ENCODE measurements around the gene FRK.

- TF ChIP-seq ZSCAN18 (tag by site-specific recombination; IDR thresholded peaks at IDR 0.05) (no peak), ZNF629 (tag by site-specific recombination; IDR thresholded peaks at IDR 0.05) (no peak), ZNF830 (tag by site-specific recombination; IDR thresholded peaks at IDR 0.05; ENCODE audit: low read depth) (no peak), TCF7L2 (IDR thresholded peaks at IDR 0.05; ENCODE audit: borderline replicate concordance, low read depth, low read length) (no peak), ELK4 (IDR thresholded peaks at IDR 0.05; ENCODE audit: borderline replicate concordance, low read depth, low read length) (no peak), MEIS1 (CRISPR knock-in tag; IDR thresholded peaks at IDR 0.05; ENCODE audit: borderline replicate concordance) (no peak), ZNF146 (tag by site-specific recombination; IDR thresholded peaks at IDR 0.05) (no peak), ZNF792 (tag by site-specific recombination; IDR thresholded peaks at IDR 0.05) (no peak)
- TF ChIP-seq, protein P1, sequence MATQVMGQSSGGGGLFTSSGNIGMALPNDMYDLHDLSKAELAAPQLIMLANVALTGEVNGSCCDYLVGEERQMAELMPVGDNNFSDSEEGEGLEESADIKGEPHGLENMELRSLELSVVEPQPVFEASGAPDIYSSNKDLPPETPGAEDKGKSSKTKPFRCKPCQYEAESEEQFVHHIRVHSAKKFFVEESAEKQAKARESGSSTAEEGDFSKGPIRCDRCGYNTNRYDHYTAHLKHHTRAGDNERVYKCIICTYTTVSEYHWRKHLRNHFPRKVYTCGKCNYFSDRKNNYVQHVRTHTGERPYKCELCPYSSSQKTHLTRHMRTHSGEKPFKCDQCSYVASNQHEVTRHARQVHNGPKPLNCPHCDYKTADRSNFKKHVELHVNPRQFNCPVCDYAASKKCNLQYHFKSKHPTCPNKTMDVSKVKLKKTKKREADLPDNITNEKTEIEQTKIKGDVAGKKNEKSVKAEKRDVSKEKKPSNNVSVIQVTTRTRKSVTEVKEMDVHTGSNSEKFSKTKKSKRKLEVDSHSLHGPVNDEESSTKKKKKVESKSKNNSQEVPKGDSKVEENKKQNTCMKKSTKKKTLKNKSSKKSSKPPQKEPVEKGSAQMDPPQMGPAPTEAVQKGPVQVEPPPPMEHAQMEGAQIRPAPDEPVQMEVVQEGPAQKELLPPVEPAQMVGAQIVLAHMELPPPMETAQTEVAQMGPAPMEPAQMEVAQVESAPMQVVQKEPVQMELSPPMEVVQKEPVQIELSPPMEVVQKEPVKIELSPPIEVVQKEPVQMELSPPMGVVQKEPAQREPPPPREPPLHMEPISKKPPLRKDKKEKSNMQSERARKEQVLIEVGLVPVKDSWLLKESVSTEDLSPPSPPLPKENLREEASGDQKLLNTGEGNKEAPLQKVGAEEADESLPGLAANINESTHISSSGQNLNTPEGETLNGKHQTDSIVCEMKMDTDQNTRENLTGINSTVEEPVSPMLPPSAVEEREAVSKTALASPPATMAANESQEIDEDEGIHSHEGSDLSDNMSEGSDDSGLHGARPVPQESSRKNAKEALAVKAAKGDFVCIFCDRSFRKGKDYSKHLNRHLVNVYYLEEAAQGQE (tag by site-specific recombination; IDR thresholded peaks at IDR 0.05), result no peak
- TF ChIP-seq, protein P2, sequence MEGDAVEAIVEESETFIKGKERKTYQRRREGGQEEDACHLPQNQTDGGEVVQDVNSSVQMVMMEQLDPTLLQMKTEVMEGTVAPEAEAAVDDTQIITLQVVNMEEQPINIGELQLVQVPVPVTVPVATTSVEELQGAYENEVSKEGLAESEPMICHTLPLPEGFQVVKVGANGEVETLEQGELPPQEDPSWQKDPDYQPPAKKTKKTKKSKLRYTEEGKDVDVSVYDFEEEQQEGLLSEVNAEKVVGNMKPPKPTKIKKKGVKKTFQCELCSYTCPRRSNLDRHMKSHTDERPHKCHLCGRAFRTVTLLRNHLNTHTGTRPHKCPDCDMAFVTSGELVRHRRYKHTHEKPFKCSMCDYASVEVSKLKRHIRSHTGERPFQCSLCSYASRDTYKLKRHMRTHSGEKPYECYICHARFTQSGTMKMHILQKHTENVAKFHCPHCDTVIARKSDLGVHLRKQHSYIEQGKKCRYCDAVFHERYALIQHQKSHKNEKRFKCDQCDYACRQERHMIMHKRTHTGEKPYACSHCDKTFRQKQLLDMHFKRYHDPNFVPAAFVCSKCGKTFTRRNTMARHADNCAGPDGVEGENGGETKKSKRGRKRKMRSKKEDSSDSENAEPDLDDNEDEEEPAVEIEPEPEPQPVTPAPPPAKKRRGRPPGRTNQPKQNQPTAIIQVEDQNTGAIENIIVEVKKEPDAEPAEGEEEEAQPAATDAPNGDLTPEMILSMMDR (tag by site-specific recombination; IDR thresholded peaks at IDR 0.05), result no peak
Measured at GRCh38 chr6:116073765-116074440, 13.2 kb upstream of the FRK start.

All from HEK293 (cell line).